ENCODE measurements around the gene FBXO34. TPM values are rescaled to one million over a fixed set of nuclear protein-coding genes. Genes with fewer than 3 reads are reported as not detected.
A peak's percentile ranks its signal among the peaks of the same experiment; 100 is the strongest.

Gene FBXO34
- total RNA-seq, 1 donor from 2014 or later = 29.5 TPM

GRCh38 chr14:55347040-55347439, 75.8 kb downstream of the FBXO34 start:
- DNase-seq (ENCODE audit: low read depth) = no peak
- H3K36me3 ChIP-seq (ENCODE audit: control insufficient read depth, insufficient read depth, low read length) = peaks cover 2% of the 10 kb centered on the region
- H3K27me3 ChIP-seq (ENCODE audit: control insufficient read depth, insufficient read depth, low read length) = no peaks in the 10 kb centered on the region
- no peak for FAIRE-seq
- H3K4me3 ChIP-seq (ENCODE audit: low read depth, low read length) = no peak overlapping the region
- TF ChIP-seq CTCF (IDR thresholded peaks at IDR 0.05; ENCODE audit: insufficient read depth, low read length, severe bottlenecking) = no peak

GRCh38 chr14:55347748-55348147, 76.5 kb downstream of the FBXO34 start:
- TF ChIP-seq CTCF (IDR thresholded peaks at IDR 0.05; ENCODE audit: insufficient read depth, low read length, severe bottlenecking) = no peak
- FAIRE-seq = no peak
- no peak overlapping the region for H3K4me3 ChIP-seq (ENCODE audit: low read depth, low read length)
- no peak for DNase-seq (ENCODE audit: low read depth)
- H3K36me3 ChIP-seq (ENCODE audit: control insufficient read depth, insufficient read depth, low read length) = peaks cover 2% of the 10 kb centered on the region
- no peaks in the 10 kb centered on the region for H3K27me3 ChIP-seq (ENCODE audit: control insufficient read depth, insufficient read depth, low read length)

GRCh38 chr14:55348766-55349453, 77.7 kb downstream of the FBXO34 start:
- TF ChIP-seq CTCF (IDR thresholded peaks at IDR 0.05; ENCODE audit: insufficient read depth, low read length, severe bottlenecking) = no peak
- Histone ChIP-seq H3K4me3 (ENCODE audit: low read depth, low read length) (no peak overlapping the region), H3K27me3 (ENCODE audit: control insufficient read depth, insufficient read depth, low read length) (no peaks in the 10 kb centered on the region), H3K36me3 (ENCODE audit: control insufficient read depth, insufficient read depth, low read length) (peaks cover 2% of the 10 kb centered on the region)
- FAIRE-seq (no peak), DNase-seq (ENCODE audit: low read depth) (peak; percentile 78)

GRCh38 chr14:55349565-55349964, 78.3 kb downstream of the FBXO34 start:
- FAIRE-seq (no peak), DNase-seq (ENCODE audit: low read depth) (no peak)
- no peaks in the 10 kb centered on the region for H3K27me3 ChIP-seq (ENCODE audit: control insufficient read depth, insufficient read depth, low read length)
- H3K4me3 ChIP-seq (ENCODE audit: low read depth, low read length) = no peak overlapping the region
- peaks cover 2% of the 10 kb centered on the region for H3K36me3 ChIP-seq (ENCODE audit: control insufficient read depth, insufficient read depth, low read length)
- no peak for TF ChIP-seq CTCF (IDR thresholded peaks at IDR 0.05; ENCODE audit: insufficient read depth, low read length, severe bottlenecking)

- no peaks in the 10 kb centered on the region for H3K27me3 ChIP-seq (ENCODE audit: control insufficient read depth, insufficient read depth, low read length)
- DNase-seq (ENCODE audit: low read depth) (no peak), FAIRE-seq (no peak)
- no peak for TF ChIP-seq CTCF (IDR thresholded peaks at IDR 0.05; ENCODE audit: insufficient read depth, low read length, severe bottlenecking)
- no peak overlapping the region for H3K4me3 ChIP-seq (ENCODE audit: low read depth, low read length)
- peaks cover 5% of the 10 kb centered on the region for H3K36me3 ChIP-seq (ENCODE audit: control insufficient read depth, insufficient read depth, low read length)
These were observed 79.2 kb downstream of the FBXO34 start for GRCh38 chr14:55350461-55350860.

GRCh38 chr14:55351111-55351510, 79.9 kb downstream of the FBXO34 start:
- Histone ChIP-seq H3K4me3 (ENCODE audit: low read depth, low read length) (no peak overlapping the region), H3K36me3 (ENCODE audit: control insufficient read depth, insufficient read depth, low read length) (peaks cover 5% of the 10 kb centered on the region), H3K27me3 (ENCODE audit: control insufficient read depth, insufficient read depth, low read length) (no peaks in the 10 kb centered on the region)
- no peak for FAIRE-seq
- TF ChIP-seq CTCF (IDR thresholded peaks at IDR 0.05; ENCODE audit: insufficient read depth, low read length, severe bottlenecking) = no peak
- DNase-seq (ENCODE audit: low read depth) = no peak
